Fibroblast of pulmonary artery (primary cell): Measurements from ENCODE around the gene LAPTM5.
A peak's percentile ranks its signal among the peaks of the same experiment; 100 is the strongest.

Source experiments
- DNase-seq: peaks from one replicate; pipeline ENCODE4 v3.0.0-alpha.2; 2010; ENCODE audit warnings: low read depth
- H3K4me3 ChIP-seq: replicated peaks from 2 replicates; pipeline ENCODE4 v1.5.1; 2011; ENCODE audit warnings: low read depth, mild to moderate bottlenecking, control low read depth, low read length, moderate library complexity
- TF ChIP-seq, protein P1 (sequence below): IDR thresholded peaks from 2 replicates; pipeline ENCODE4 v1.5.1; 2011; ENCODE audit warnings: mild to moderate bottlenecking, control low read depth, low read length, inconsistent platforms; ENCODE audit errors: missing control alignments

Gene LAPTM5

DNA sequence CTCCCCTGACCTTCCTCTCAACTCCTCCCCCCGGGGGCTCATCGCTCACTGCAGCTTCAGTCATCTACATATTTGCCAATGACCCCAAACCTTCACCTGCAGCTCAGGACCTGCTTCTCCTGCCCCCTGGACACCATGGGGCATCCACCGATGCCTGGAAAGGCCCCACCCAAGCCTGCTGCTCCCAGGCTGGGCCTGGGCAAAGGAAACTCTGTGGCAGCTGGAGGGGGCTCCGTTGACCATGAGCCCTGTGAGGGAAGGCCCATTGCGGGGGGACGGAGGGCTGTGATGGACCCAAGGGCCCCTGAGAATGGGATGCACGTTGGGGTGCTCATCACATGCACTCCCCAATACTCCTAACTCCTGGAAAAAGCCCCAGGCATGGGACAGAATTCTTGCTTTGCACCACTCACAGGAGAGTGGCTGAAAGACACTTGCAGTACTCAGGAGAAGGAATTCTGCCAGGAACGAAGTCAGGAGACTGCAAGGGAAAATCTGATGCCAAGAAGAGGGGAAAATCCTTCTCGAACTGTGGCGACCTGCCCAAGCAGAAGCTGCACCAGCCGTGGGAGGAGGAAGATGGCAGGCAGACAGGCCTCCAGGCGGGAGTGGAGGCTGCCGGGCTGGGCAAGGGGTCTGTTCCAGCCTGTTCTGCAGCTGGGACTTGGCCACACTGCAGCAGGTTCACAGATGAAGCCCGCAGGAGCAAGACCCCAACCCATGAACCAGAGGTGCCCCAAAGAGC, 52.6 kb downstream of the LAPTM5 start:
- no peak overlapping the region for H3K4me3 ChIP-seq
- DNase-seq = no peak
- TF ChIP-seq, protein P1, sequence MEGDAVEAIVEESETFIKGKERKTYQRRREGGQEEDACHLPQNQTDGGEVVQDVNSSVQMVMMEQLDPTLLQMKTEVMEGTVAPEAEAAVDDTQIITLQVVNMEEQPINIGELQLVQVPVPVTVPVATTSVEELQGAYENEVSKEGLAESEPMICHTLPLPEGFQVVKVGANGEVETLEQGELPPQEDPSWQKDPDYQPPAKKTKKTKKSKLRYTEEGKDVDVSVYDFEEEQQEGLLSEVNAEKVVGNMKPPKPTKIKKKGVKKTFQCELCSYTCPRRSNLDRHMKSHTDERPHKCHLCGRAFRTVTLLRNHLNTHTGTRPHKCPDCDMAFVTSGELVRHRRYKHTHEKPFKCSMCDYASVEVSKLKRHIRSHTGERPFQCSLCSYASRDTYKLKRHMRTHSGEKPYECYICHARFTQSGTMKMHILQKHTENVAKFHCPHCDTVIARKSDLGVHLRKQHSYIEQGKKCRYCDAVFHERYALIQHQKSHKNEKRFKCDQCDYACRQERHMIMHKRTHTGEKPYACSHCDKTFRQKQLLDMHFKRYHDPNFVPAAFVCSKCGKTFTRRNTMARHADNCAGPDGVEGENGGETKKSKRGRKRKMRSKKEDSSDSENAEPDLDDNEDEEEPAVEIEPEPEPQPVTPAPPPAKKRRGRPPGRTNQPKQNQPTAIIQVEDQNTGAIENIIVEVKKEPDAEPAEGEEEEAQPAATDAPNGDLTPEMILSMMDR = no peak

DNA sequence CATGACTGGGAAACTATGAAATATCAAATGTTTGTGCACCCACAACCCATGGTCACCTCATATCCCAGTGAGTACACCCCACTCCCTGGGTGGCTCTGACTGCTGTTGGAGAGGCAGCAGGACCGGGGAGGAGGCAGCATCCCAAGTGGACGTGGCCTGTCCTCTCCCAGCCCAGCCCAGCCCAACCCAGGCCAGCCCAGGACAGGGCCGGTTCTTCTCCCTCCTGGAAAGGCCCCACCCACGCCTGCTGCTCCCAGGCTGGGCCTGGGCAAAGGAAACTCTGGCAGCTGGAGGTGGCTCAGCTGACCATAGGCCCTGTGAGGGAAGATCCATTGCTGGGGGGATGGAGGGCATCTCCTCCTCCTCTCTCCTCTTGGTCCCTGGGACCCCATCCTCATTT, 53.3 kb downstream of the LAPTM5 start:
- no peak overlapping the region for H3K4me3 ChIP-seq
- DNase-seq = no peak
- TF ChIP-seq, protein P1 = no peak

DNA sequence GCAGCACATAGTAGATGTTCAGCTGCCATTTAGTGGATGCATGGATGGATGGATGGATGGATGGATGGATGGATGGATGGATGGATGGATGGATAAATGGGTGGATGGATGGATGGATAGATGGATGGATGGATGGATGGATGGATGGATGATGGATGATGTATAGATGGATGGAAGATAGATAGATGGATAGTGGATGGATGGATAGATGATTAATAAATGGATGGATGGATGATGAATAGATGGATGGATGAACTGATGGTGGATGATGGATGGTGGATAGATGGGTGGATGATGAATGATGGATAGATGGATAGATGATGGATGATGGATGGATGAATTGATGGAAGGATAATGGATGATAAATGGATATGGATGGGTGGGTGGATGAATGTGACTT, 54.8 kb downstream of the LAPTM5 start:
- no peak overlapping the region for H3K4me3 ChIP-seq
- no peak for DNase-seq
- TF ChIP-seq, protein P1 = no peak

DNA sequence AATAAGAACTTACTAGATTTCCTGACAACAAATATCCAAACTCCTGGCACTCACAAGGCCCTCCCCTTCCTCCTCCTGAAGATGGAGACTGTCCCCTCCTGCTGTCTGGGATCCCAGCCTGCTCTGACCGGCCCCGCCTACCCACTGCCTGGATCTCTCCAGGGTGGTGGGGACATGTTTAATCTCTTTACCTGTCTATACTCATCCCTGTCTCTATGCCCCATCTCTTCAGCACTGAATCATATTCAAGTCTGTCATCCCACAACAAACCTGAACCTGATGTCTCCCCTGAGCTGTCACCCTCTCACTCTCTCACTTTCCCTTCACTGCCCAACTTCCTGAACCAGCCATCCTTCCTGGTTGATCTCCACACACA, 56.3 kb downstream of the LAPTM5 start:
- DNase-seq = no peak
- no peak overlapping the region for H3K4me3 ChIP-seq
- TF ChIP-seq, protein P1 = no peak

DNA sequence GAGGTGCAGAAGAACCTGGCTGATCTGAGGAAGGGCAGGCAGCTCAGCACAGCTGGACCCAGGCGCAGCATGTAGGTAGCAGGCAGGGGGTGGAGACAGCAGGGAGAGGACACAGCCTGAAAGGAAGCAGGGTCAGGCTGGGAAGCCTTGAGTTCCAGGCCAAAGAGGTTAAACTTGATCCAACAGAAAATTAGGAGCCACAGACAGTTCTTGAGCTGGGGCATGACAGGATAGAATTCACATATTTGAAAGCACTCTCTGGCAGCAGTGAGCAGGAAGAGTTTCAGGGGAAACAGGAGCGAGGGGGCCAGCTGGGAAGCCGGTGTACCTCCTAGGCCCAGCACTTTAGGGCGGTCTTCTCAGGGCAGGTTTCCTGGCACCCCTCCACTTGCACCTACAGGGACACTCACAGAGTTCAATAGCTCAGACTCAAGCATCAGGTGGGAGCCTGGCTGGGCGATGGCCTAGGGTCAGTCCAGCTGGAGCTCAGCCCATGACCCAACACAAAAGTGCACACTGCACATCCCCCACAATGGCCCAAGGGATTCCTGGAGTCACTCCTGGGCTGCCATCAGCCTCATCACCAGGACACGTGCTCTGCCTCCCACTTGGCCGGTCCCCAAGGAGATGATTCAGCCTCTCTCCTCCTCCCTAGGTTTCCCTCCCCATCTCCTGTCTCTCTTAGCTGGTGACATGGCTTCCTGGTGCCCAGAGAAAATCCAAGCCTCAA, 56.9 kb downstream of the LAPTM5 start:
- DNase-seq = peak; percentile 77
- no peak overlapping the region for H3K4me3 ChIP-seq
- TF ChIP-seq, protein P1 = no peak

DNA sequence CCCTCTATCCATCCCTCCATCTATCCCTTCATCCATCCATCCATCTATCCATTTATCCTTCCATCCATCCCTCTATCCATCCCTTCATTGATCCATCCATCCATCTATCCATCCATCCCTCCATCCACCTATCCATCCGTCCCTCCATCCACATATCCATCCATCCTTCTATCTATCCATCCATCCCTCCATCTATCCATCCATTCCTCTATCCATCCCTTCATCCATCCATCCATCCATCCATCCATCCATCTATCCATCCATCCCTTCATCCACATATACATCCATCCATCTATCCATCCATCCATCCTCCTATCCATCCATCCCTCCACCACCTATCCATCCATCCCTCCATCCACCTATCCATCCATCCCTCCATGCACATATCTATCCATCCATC, 57.8 kb downstream of the LAPTM5 start:
- TF ChIP-seq, protein P1 = no peak
- H3K4me3 ChIP-seq = no peak overlapping the region
- no peak for DNase-seq

DNA sequence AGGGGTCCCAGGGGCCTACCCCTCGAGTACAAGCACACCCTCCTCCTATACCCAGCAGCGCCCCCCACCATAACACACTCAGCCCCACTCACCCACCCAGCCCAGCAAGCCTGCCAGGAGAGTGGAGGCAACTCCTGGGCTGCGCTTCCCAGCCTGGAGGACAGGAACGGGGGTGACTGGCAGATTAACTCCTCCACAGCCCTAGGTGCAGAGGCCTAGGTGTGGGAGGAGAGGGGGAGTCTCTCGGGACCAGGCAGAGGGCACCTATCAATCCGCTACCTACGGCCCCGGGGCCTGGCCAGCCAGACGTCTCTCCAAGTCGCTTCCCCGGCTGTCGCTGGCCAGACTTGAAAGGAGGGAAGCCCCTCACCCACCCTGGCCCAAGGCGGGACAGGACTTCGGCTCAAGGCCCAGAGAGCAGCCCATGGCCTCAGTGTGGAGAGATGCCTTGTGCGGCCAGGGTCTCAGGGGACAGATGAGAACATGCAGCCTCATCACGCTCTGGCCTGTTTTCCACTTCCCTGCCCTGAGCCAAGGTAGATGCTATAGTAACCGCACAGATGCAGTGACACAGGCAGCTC, 59.1 kb downstream of the LAPTM5 start:
- no peak overlapping the region for H3K4me3 ChIP-seq
- peak; percentile 6 for DNase-seq
- TF ChIP-seq, protein P1 = no peak
